Liver (tissue), 9 donors: ENCODE measurements around the gene SUGCT. TPM values are rescaled to one million over a fixed set of nuclear protein-coding genes. Genes with fewer than 3 reads are reported as not detected.

ENCODE experiments used
- DNase-seq: peaks from one replicate; pipeline ENCODE4 v3.0.0-alpha.2; 2017; ENCODE audit warnings: low spot score
- H3K27ac ChIP-seq, 2 donors: one replicate each; pipeline ENCODE4 v1.7.0; 2013; ENCODE audit warnings: inconsistent platforms in 2 of 2, low read length in 2 of 2, control low read depth in 1 of 2, low read depth in 1 of 2, mild to moderate bottlenecking in 1 of 2
- H3K27me3 ChIP-seq, 4 donors: one replicate each; pipeline versions ENCODE4 v1.6.1 to v1.7.0; 2013; ENCODE audit warnings: low read length in 3 of 4, inconsistent platforms in 1 of 4, mild to moderate bottlenecking in 1 of 4, moderate library complexity in 1 of 4; ENCODE audit not compliant: control insufficient read depth in 4 of 4, insufficient read depth in 4 of 4
- H3K36me3 ChIP-seq, 4 donors: one replicate each; pipeline versions ENCODE4 v1.6.1 to v1.7.0; 2013; ENCODE audit warnings: low read length in 3 of 4, mild to moderate bottlenecking in 3 of 4, low read depth in 1 of 4, moderate library complexity in 1 of 4; ENCODE audit not compliant: control insufficient read depth in 4 of 4, insufficient read depth in 3 of 4
- H3K4me1 ChIP-seq, 4 donors: one replicate each; pipeline versions ENCODE4 v1.6.1 to v1.7.0; 2013; ENCODE audit warnings: low read length in 3 of 4, mild to moderate bottlenecking in 3 of 4, moderate library complexity in 1 of 4; ENCODE audit not compliant: control insufficient read depth in 4 of 4, insufficient read depth in 4 of 4
- H3K4me3 ChIP-seq, 3 donors: one replicate each; pipeline versions ENCODE4 v1.6.1 to v1.7.0; 2013; ENCODE audit warnings: low read length in 3 of 3, control low read depth in 1 of 3, low read depth in 1 of 3, mild to moderate bottlenecking in 1 of 3
- H3K9ac ChIP-seq, 2 donors: one replicate each; pipeline ENCODE4 v1.7.0; 2013; ENCODE audit warnings: low read length in 2 of 2, mild to moderate bottlenecking in 2 of 2, moderate library complexity in 2 of 2, control low read depth in 1 of 2, low read depth in 1 of 2
- H3K9me3 ChIP-seq, 4 donors: one replicate each; pipeline versions ENCODE4 v1.6.1 to v1.7.0; 2013; ENCODE audit warnings: low read length in 3 of 4; ENCODE audit not compliant: control insufficient read depth in 4 of 4
- ATF3 ChIP-seq: IDR thresholded peaks from 2 replicates; pipeline ENCODE4 v1.6.1; 2016; ENCODE audit warnings: antibody characterized with exemption
- CTCF ChIP-seq: fragments of 150-350 bp; IDR thresholded peaks from 2 replicates; pipeline ENCODE4 v1.5.1; 2017; ENCODE audit warnings: improper control_type of control experiment, low read depth, low read length; ENCODE audit not compliant: missing input control
- EGR1 ChIP-seq, 2 donors: IDR thresholded peaks; 2 replicates each; pipeline ENCODE4 v1.6.1; 2016 to 2018; ENCODE audit warnings: antibody characterized with exemption in 2 of 2, low read depth in 2 of 2
- FOXA1 ChIP-seq: IDR thresholded peaks from 2 replicates; pipeline ENCODE4 v1.6.1; 2016; ENCODE audit warnings: antibody characterized with exemption
- FOXA2 ChIP-seq: IDR thresholded peaks from 2 replicates; pipeline ENCODE4 v1.6.1; 2016; ENCODE audit warnings: antibody characterized with exemption
- GABPA ChIP-seq, 2 donors: IDR thresholded peaks in 1 of 2; conservative IDR thresholded peaks in 1 of 2; 2 replicates each; pipeline ENCODE4 v1.6.1; 2016; ENCODE audit warnings: antibody characterized with exemption in 2 of 2, mild to moderate bottlenecking in 1 of 2, moderate library complexity in 1 of 2
- HNF4A ChIP-seq, 2 donors: conservative IDR thresholded peaks; 2 replicates each; pipeline ENCODE4 v1.6.1; 2016; ENCODE audit warnings: antibody characterized with exemption in 2 of 2, mild to moderate bottlenecking in 2 of 2
- HNF4G ChIP-seq: IDR thresholded peaks from 2 replicates; pipeline ENCODE4 v1.6.1; 2016; ENCODE audit warnings: antibody characterized with exemption
- JUND ChIP-seq, 2 donors: IDR thresholded peaks; 2 replicates each; pipeline ENCODE4 v1.6.1; 2016; ENCODE audit warnings: antibody characterized with exemption in 2 of 2
- NR2F2 ChIP-seq: IDR thresholded peaks from 2 replicates; pipeline ENCODE4 v1.6.1; 2016; ENCODE audit warnings: antibody characterized with exemption
- RAD21 ChIP-seq, 2 donors: IDR thresholded peaks; 2 replicates each; pipeline ENCODE4 v1.6.1; 2016; ENCODE audit warnings: antibody characterized with exemption in 2 of 2, mild to moderate bottlenecking in 2 of 2
- REST ChIP-seq: IDR thresholded peaks from 2 replicates; pipeline ENCODE4 v1.6.1; 2016; ENCODE audit warnings: antibody characterized with exemption, mild to moderate bottlenecking
- RXRA ChIP-seq, 2 donors: IDR thresholded peaks; 2 replicates each; pipeline ENCODE4 v1.6.1; 2017 to 2018; ENCODE audit warnings: antibody characterized with exemption in 2 of 2, mild to moderate bottlenecking in 1 of 2
- SP1 ChIP-seq: IDR thresholded peaks from 2 replicates; pipeline ENCODE4 v1.6.1; 2018; ENCODE audit warnings: antibody characterized with exemption, mild to moderate bottlenecking
- TAF1 ChIP-seq: conservative IDR thresholded peaks from 2 replicates; pipeline ENCODE4 v1.6.1; 2016; ENCODE audit warnings: antibody characterized with exemption, mild to moderate bottlenecking
- YY1 ChIP-seq: IDR thresholded peaks from 2 replicates; pipeline ENCODE4 v1.6.1; 2016; ENCODE audit warnings: antibody characterized with exemption, mild to moderate bottlenecking
- WGBS: extraction: QIAGEN DNeasy Blood & Tissue Kit; methylation state at CpG from one replicate; pipeline ENCODE4 v1.1.7; 2013; 5-methylcytosine and 5-hydroxymethylcytosine counted together
- polyA plus RNA-seq, 2 donors: library from polyadenylated mRNA; stranded (reverse) in 1 of 2; unstranded in 1 of 2; fragments of 200-250 nt in 1 of 2; fragments of >200 nt in 1 of 2; fragmentation: Nextera tagmentation in 1 of 2; extraction: Ambion mirVana in 1 of 2; gene quantifications; one replicate each; pipeline versions ENCODE4 v1.2.1 to v1.2.3, GENCODE V29; 2013 to 2015
- total RNA-seq, 2 donors: library from RNA; depleted of rRNA; stranded (reverse); fragments of >200 nt; gene quantifications; one replicate each; pipeline ENCODE4 v1.2.3, GENCODE V29; 2014
- TF ChIP-seq, protein P1 (sequence below): IDR thresholded peaks from 2 replicates; pipeline ENCODE4 v1.6.1; 2016; ENCODE audit warnings: antibody characterized with exemption
- TF ChIP-seq, protein P2 (sequence below): IDR thresholded peaks from 2 replicates; pipeline ENCODE4 v1.6.1; 2016; ENCODE audit warnings: antibody characterized with exemption
- donor health status: healthy.
- donor health status: healthy.
- donor health status: healthy.
- donor health status: healthy.
- donor health status: healthy.

Gene SUGCT
- total and polyA plus RNA-seq, 4 donors = 6.2 to 11.9 (median 9.9) TPM

- DNase-seq = no peak
- H3K9me3 ChIP-seq = no peaks in the 10 kb centered on the region
- no peaks in the 10 kb centered on the region for H3K4me1 ChIP-seq
- TF ChIP-seq, protein P1, sequence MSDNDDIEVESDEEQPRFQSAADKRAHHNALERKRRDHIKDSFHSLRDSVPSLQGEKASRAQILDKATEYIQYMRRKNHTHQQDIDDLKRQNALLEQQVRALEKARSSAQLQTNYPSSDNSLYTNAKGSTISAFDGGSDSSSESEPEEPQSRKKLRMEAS = no peak
- no peak for TF ChIP-seq GABPA (IDR thresholded peaks at IDR 0.05 in 1 of 2, conservative IDR thresholded peaks at IDR 0.05 in 1 of 2)
- no peak for TF ChIP-seq FOXA2
- no peak for TF ChIP-seq YY1
- no peak for TF ChIP-seq FOXA1
- TF ChIP-seq, protein P2, sequence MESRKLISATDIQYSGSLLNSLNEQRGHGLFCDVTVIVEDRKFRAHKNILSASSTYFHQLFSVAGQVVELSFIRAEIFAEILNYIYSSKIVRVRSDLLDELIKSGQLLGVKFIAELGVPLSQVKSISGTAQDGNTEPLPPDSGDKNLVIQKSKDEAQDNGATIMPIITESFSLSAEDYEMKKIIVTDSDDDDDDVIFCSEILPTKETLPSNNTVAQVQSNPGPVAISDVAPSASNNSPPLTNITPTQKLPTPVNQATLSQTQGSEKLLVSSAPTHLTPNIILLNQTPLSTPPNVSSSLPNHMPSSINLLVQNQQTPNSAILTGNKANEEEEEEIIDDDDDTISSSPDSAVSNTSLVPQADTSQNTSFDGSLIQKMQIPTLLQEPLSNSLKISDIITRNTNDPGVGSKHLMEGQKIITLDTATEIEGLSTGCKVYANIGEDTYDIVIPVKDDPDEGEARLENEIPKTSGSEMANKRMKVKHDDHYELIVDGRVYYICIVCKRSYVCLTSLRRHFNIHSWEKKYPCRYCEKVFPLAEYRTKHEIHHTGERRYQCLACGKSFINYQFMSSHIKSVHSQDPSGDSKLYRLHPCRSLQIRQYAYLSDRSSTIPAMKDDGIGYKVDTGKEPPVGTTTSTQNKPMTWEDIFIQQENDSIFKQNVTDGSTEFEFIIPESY = no peak
- no peak for TF ChIP-seq SP1
- no peak for TF ChIP-seq HNF4G
- TF ChIP-seq EGR1 (IDR thresholded peaks at IDR 0.05; ENCODE audit: low read depth in 2 of 2) = no peak
- TF ChIP-seq CTCF = no peak
- TF ChIP-seq HNF4A (conservative IDR thresholded peaks at IDR 0.05) = no peak
- TF ChIP-seq TAF1 = no peak
- TF ChIP-seq RXRA (IDR thresholded peaks at IDR 0.05) = no peak
- no peak for TF ChIP-seq ATF3
- TF ChIP-seq REST = no peak
- H3K27me3 ChIP-seq = no peaks in the 10 kb centered on the region
- 84% methylated on average over 3 of the region's 3 CpGs for WGBS
- H3K36me3 ChIP-seq = no peaks in the 10 kb centered on the region
- H3K27ac ChIP-seq = no peak overlapping the region
- no peak overlapping the region for H3K9ac ChIP-seq
- no peak overlapping the region for H3K4me3 ChIP-seq
These were observed 505.8 kb downstream of the SUGCT start for GRCh38 chr7:40640566-40640965.

- H3K9ac ChIP-seq = no peak overlapping the region
- no peak for DNase-seq
- no peak overlapping the region for H3K4me3 ChIP-seq
- H3K4me1 ChIP-seq = no peaks in the 10 kb centered on the region
- H3K9me3 ChIP-seq = no peaks in the 10 kb centered on the region
- H3K27me3 ChIP-seq = no peaks in the 10 kb centered on the region
- no peaks in the 10 kb centered on the region for H3K36me3 ChIP-seq
- no peak overlapping the region for H3K27ac ChIP-seq
- WGBS = 80% methylated on average over 7 of the region's 7 CpGs
- no peak for TF ChIP-seq HNF4A (conservative IDR thresholded peaks at IDR 0.05)
- no peak for TF ChIP-seq YY1
- TF ChIP-seq, protein P2 = no peak
- TF ChIP-seq NR2F2 = no peak
- no peak for TF ChIP-seq JUND (IDR thresholded peaks at IDR 0.05)
- no peak for TF ChIP-seq HNF4G
- TF ChIP-seq REST = no peak
- TF ChIP-seq FOXA1 = no peak
- no peak for TF ChIP-seq EGR1 (IDR thresholded peaks at IDR 0.05; ENCODE audit: low read depth in 2 of 2)
- no peak for TF ChIP-seq FOXA2
- TF ChIP-seq ATF3 = no peak
- TF ChIP-seq RAD21 (IDR thresholded peaks at IDR 0.05) = no peak
- TF ChIP-seq TAF1 = no peak
- TF ChIP-seq SP1 = no peak
These were observed 506.9 kb downstream of the SUGCT start for GRCh38 chr7:40641701-40642100.
